A549 (cell line): ENCODE results near the gene NRIP3. TPM values are rescaled to one million over a fixed set of nuclear protein-coding genes. Genes with fewer than 3 reads are reported as not detected.

Experiments used
- ATAC-seq, 2 experiments: fragments of 200-7000 bp in 1 of 2; fragments of >200 bp in 1 of 2; cut with Nextera tagmentation in 1 of 2; cut with Tn5 transposase in 1 of 2; 3 replicates each; pipeline versions ENCODE4 v1.8.0 to v1.9.1; 2018 to 2020; ENCODE audit warnings: mild to moderate bottlenecking in 1 of 2, moderate library complexity in 1 of 2
- CTCF ChIA-PET: fragments of 300-600 bp; sonication (Branson Sonifier 250); formaldehyde crosslinking; extraction: SDS; loops from one replicate; lab custom pipeline; 2021; ENCODE audit warnings: antibody characterized with exemption, inconsistent platforms; lab: Yijun Ruan, JAX
- POLR2A ChIA-PET: fragments of 350-600 bp; formaldehyde crosslinking; extraction: SDS; loops from one replicate; lab custom pipeline; 2021; ENCODE audit warnings: antibody characterized with exemption, inconsistent platforms; lab: Yijun Ruan, JAX
- DNase-seq, 2 experiments: peaks; one replicate each; pipeline versions ENCODE4 v3.0.0 to v3.0.0-alpha.2; 2011 to 2016; ENCODE audit warnings: low read depth in 1 of 2, low spot score in 1 of 2
- FAIRE-seq: peaks from 2 replicates; lab custom pipeline; 2011; peaks lifted over from hg19 to GRCh38; lab: Jason Lieb, UNC
- H3K27ac ChIP-seq, 2 experiments: fragments of >200 bp; sonication (Bioruptor Twin); formaldehyde crosslinking; 3 replicates each; pipeline ENCODE4 v1.5.1; 2016 to 2017
- H3K4me1 ChIP-seq: fragments of >200 bp; sonication (Bioruptor Twin); formaldehyde crosslinking; 3 replicates; pipeline ENCODE4 v1.6.1; 2016
- H3K4me2 ChIP-seq: fragments of >200 bp; sonication (Bioruptor Twin); formaldehyde crosslinking; 3 replicates; pipeline ENCODE4 v1.6.1; 2016
- H3K4me3 ChIP-seq: fragments of >200 bp; sonication (Bioruptor Twin); formaldehyde crosslinking; 3 replicates; pipeline ENCODE4 v1.5.1; 2016
- H3K9me3 ChIP-seq: fragments of >200 bp; sonication (Bioruptor Twin); formaldehyde crosslinking; 3 replicates; pipeline ENCODE4 v1.6.1; 2016
- ATOH8 ChIP-seq: fragments of 250-450 bp; sonication (Bioruptor Pico); IDR thresholded peaks from 2 replicates; pipeline ENCODE4 v1.5.0; 2020; ENCODE audit warnings: low read depth, mild to moderate bottlenecking, moderate library complexity
- BHLHE40 ChIP-seq: IDR thresholded peaks from 2 replicates; pipeline ENCODE4 v1.6.1; 2012; ENCODE audit warnings: low read depth, low read length, inconsistent platforms
- CBX2 ChIP-seq: fragments of 200-600 bp; sonication (generic); IDR thresholded peaks from 2 replicates; pipeline ENCODE4 v1.6.1; 2016; ENCODE audit warnings: low read depth, mild to moderate bottlenecking, borderline replicate concordance
- CEBPB ChIP-seq, 2 experiments: fragments of >200 bp in 1 of 2; sonication (Bioruptor Twin) in 1 of 2; formaldehyde crosslinking in 1 of 2; IDR thresholded peaks; 2 replicates each; pipeline ENCODE4 v1.6.1; 2012 to 2016
- CHD2 ChIP-seq: fragments of 150-350 bp; IDR thresholded peaks from 2 replicates; pipeline ENCODE4 v1.6.1; 2014; ENCODE audit warnings: low read length; ENCODE audit not compliant: partially characterized antibody
- CHD4 ChIP-seq: fragments of 200-600 bp; sonication (generic); IDR thresholded peaks from 2 replicates; pipeline ENCODE4 v1.6.1; 2016; ENCODE audit warnings: antibody characterized with exemption, mild to moderate bottlenecking, borderline replicate concordance
- E2F6 ChIP-seq: IDR thresholded peaks from 2 replicates; pipeline ENCODE4 v1.6.1; 2012; ENCODE audit warnings: low read depth, borderline replicate concordance
- EHF ChIP-seq: fragments of 250-450 bp; sonication (Bioruptor Pico); IDR thresholded peaks from 2 replicates; pipeline ENCODE4 v1.5.0; 2020; ENCODE audit warnings: mild to moderate bottlenecking
- FOSB ChIP-seq: fragments of 250-450 bp; sonication (Bioruptor Pico); IDR thresholded peaks from 2 replicates; pipeline ENCODE4 v1.5.0; 2020; ENCODE audit warnings: mild to moderate bottlenecking, moderate library complexity
- FOXS1 ChIP-seq: fragments of 250-450 bp; sonication (Bioruptor Pico); IDR thresholded peaks from 2 replicates; pipeline ENCODE4 v1.5.0; 2020; ENCODE audit warnings: mild to moderate bottlenecking, moderate library complexity
- GATA3 ChIP-seq: IDR thresholded peaks from 2 replicates; pipeline ENCODE4 v1.6.1; 2012; ENCODE audit warnings: borderline replicate concordance
- HEYL ChIP-seq: fragments of 250-450 bp; sonication (Bioruptor Pico); IDR thresholded peaks from 2 replicates; pipeline ENCODE4 v1.8.0; 2021; ENCODE audit warnings: mild to moderate bottlenecking, moderate library complexity
- JUN ChIP-seq, 2 experiments: fragments of >200 bp; sonication (Bioruptor Twin); formaldehyde crosslinking; IDR thresholded peaks; 2 replicates in 1 of 2; 3 replicates in 1 of 2; pipeline ENCODE4 v1.6.1; 2016 to 2017
- KDM1A ChIP-seq: fragments of 200-600 bp; sonication (generic); IDR thresholded peaks from 2 replicates; pipeline ENCODE4 v1.6.1; 2016; ENCODE audit warnings: low read depth, mild to moderate bottlenecking
- MAZ ChIP-seq: fragments of 150-350 bp; IDR thresholded peaks from 2 replicates; pipeline ENCODE4 v1.6.1; 2014; ENCODE audit warnings: antibody characterized with exemption, low read depth, low read length, borderline replicate concordance
- MYC ChIP-seq: IDR thresholded peaks from 2 replicates; pipeline ENCODE4 v1.6.1; 2012; ENCODE audit warnings: mild to moderate bottlenecking, inconsistent platforms, low read length, improper control_type of control experiment, borderline replicate concordance
- NR3C1 ChIP-seq: fragments of >200 bp; sonication (Bioruptor Twin); formaldehyde crosslinking; IDR thresholded peaks from 3 replicates; pipeline ENCODE4 v1.6.1; 2017
- PBX3 ChIP-seq: IDR thresholded peaks from 2 replicates; pipeline ENCODE4 v1.6.1; 2012
- PHF8 ChIP-seq: fragments of 200-600 bp; sonication (generic); IDR thresholded peaks from 2 replicates; pipeline ENCODE4 v1.6.1; 2016; ENCODE audit warnings: low read depth, mild to moderate bottlenecking, antibody characterized with exemption, moderate library complexity, borderline replicate concordance
- POLR2AphosphoS2 ChIP-seq: conservative IDR thresholded peaks from 2 replicates; pipeline ENCODE4 v1.6.1; 2012; ENCODE audit warnings: low read length, improper control_type of control experiment, inconsistent platforms
- RCOR1 ChIP-seq: fragments of 150-350 bp; IDR thresholded peaks from 2 replicates; pipeline ENCODE4 v1.6.1; 2014; ENCODE audit warnings: antibody characterized with exemption, low read length, low read depth
- REST ChIP-seq: fragments of 200-600 bp; sonication (generic); IDR thresholded peaks from 2 replicates; pipeline ENCODE4 v1.6.1; 2016; ENCODE audit warnings: antibody characterized with exemption, mild to moderate bottlenecking, moderate library complexity
- SMC3 ChIP-seq: fragments of >200 bp; sonication (Bioruptor Twin); formaldehyde crosslinking; IDR thresholded peaks from 3 replicates; pipeline ENCODE4 v1.6.1; 2018; ENCODE audit warnings: inconsistent platforms
- TFCP2L1 ChIP-seq: fragments of 250-450 bp; sonication (Bioruptor Pico); IDR thresholded peaks from 2 replicates; pipeline ENCODE4 v1.5.0; 2021; ENCODE audit warnings: mild to moderate bottlenecking
- USF2 ChIP-seq: fragments of 450-650 bp; IDR thresholded peaks from 2 replicates; pipeline ENCODE4 v1.6.1; 2014; ENCODE audit warnings: antibody characterized with exemption
- ZNF302 ChIP-seq: fragments of 250-450 bp; sonication (Bioruptor Pico); IDR thresholded peaks from 2 replicates; pipeline ENCODE4 v1.9.0; 2021; ENCODE audit warnings: inconsistent platforms, mild to moderate bottlenecking, moderate library complexity
- WGBS: methylation state at CpG from one replicate; pipeline ENCODE4 v1.1.6; 2017; ENCODE audit errors: missing lambda C conversion rate; 5-methylcytosine and 5-hydroxymethylcytosine counted together
- polyA plus RNA-seq, 4 experiments: library from polyadenylated mRNA; depleted of rRNA in 3 of 4; stranded (reverse); fragments of >200 nt; fragmentation: RNase III in 1 of 4; extraction: RNeasy Plus Mini Kit Qiagen cat#74134 plus additional on column Dnase treatment in 1 of 4; gene quantifications; 2 replicates in 3 of 4; 3 replicates in 1 of 4; pipeline ENCODE4 v1.2.3, GENCODE V29; 2011 to 2017

Gene NRIP3
- polyA plus RNA-seq, 2 of the 4 experiments (the other 2 are of a cell fraction): 0.49 to 1.0 TPM

GRCh38 chr11:9020916-9021315 lies 17.1 kb upstream of the NRIP3 start:
- POLR2A ChIA-PET: no interaction called here
- no peak for TF ChIP-seq CHD4
- no peak for TF ChIP-seq POLR2AphosphoS2
- no peak for TF ChIP-seq KDM1A
- TF ChIP-seq ZNF302 (CRISPR knock-in tag): no peak
- TF ChIP-seq EHF (CRISPR knock-in tag): no peak
- no peak for TF ChIP-seq CEBPB (IDR thresholded peaks at IDR 0.05)
- no peak for TF ChIP-seq ATOH8 (CRISPR knock-in tag)
- TF ChIP-seq JUN (IDR thresholded peaks at IDR 0.05): no peak
- TF ChIP-seq CBX2: no peak
- TF ChIP-seq FOXS1: no peak
- no peak for TF ChIP-seq FOSB (CRISPR knock-in tag)
- TF ChIP-seq, all 56 proteins: peak for 0
- CTCF ChIA-PET: interaction anchor here (0.6 to 1.5 kb wide), 3 partner anchors 13 to 499 kb away, joined by 3 to 4 read pairs (median 3); no protein-coding TSS in a partner anchor
- ATAC-seq: no peak
- WGBS: 68% methylated on average over 8 of the region's 8 CpGs
- DNase-seq: no peak
- no peaks in the 10 kb centered on the region for H3K4me1 ChIP-seq
- H3K4me2 ChIP-seq: no peak overlapping the region
- no peaks in the 10 kb centered on the region for H3K9me3 ChIP-seq
- FAIRE-seq: no peak
- no peak overlapping the region for H3K27ac ChIP-seq
- no peak overlapping the region for H3K4me3 ChIP-seq

GRCh38 chr11:9019861-9020260 lies 16.1 kb upstream of the NRIP3 start:
- no peak for FAIRE-seq
- no peak for ATAC-seq
- Histone ChIP-seq H3K4me2 (no peak overlapping the region), H3K27ac (no peak overlapping the region)
- TF ChIP-seq REST (no peak), HEYL (CRISPR knock-in tag) (no peak), CHD4 (no peak), E2F6 (no peak), MAZ (no peak), TFCP2L1 (no peak)
- TF ChIP-seq, all 56 proteins: peak for 0
- POLR2A ChIA-PET: no interaction called here
- no peak overlapping the region for H3K4me3 ChIP-seq
- 67% methylated on average over 6 of the region's 6 CpGs for WGBS
- no peak for DNase-seq
- CTCF ChIA-PET: interaction anchor here (1.5 to 1.6 kb wide), 3 partner anchors 8 to 118 kb away, joined by 3 to 5 read pairs (median 4); no protein-coding TSS in a partner anchor
- H3K9me3 ChIP-seq: no peaks in the 10 kb centered on the region
- no peaks in the 10 kb centered on the region for H3K4me1 ChIP-seq

GRCh38 chr11:9017773-9018172 lies 14.0 kb upstream of the NRIP3 start:
- no peak for FAIRE-seq
- Histone ChIP-seq H3K4me3 (no peak overlapping the region), H3K27ac (no peak overlapping the region), H3K4me2 (no peak overlapping the region), H3K4me1 (no peaks in the 10 kb centered on the region), H3K9me3 (no peaks in the 10 kb centered on the region)
- POLR2A ChIA-PET: no interaction called here
- no peak for DNase-seq
- CTCF ChIA-PET: interaction anchor here (0.6 to 9.8 kb wide), 7 partner anchors 11 to 230 kb away, joined by 3 to 160 read pairs (median 9); partner anchors contain the start of genes NRIP3 and SCUBE2
- WGBS: 83% methylated on average over 5 of the region's 5 CpGs
- ATAC-seq: no peak
- TF ChIP-seq E2F6 (no peak), NR3C1 (no peak), MYC (no peak), ATOH8 (CRISPR knock-in tag) (no peak), SMC3 (no peak), CHD2 (no peak), RCOR1 (no peak), USF2 (no peak), BHLHE40 (no peak), PBX3 (no peak), GATA3 (no peak), PHF8 (no peak)
